Neuronal stem cell (in vitro differentiated cells): ENCODE results near the gene FOXD3.
A peak's percentile ranks its signal among the peaks of the same experiment; 100 is the strongest.

ENCODE experiments used
- DNase-seq: peaks from one replicate; pipeline ENCODE4 v3.0.0-alpha.2; 2013; ENCODE audit warnings: low spot score
- H2AFZ ChIP-seq: one replicate; pipeline ENCODE4 v1.6.1; 2013; ENCODE audit warnings: mild to moderate bottlenecking, low read length, inconsistent platforms
- H2AK5ac ChIP-seq: 2 replicates; pipeline ENCODE4 v1.6.1; 2013; ENCODE audit warnings: low read depth, mild to moderate bottlenecking, inconsistent platforms, low read length, moderate library complexity, mixed read lengths
- H2BK120ac ChIP-seq: 2 replicates; pipeline ENCODE4 v1.6.1; 2013; ENCODE audit warnings: low read depth, mild to moderate bottlenecking, inconsistent platforms, low read length, moderate library complexity, mixed read lengths
- H2BK12ac ChIP-seq: one replicate; pipeline ENCODE4 v1.6.1; 2013; ENCODE audit warnings: low read length, inconsistent platforms
- H2BK15ac ChIP-seq: 2 replicates; pipeline ENCODE4 v1.6.1; 2013; ENCODE audit warnings: mild to moderate bottlenecking, low read length, inconsistent platforms, mixed read lengths
- H2BK5ac ChIP-seq: one replicate; pipeline ENCODE4 v1.6.1; 2013; ENCODE audit warnings: inconsistent platforms, mild to moderate bottlenecking, low read length, moderate library complexity
- H3K14ac ChIP-seq: one replicate; pipeline ENCODE4 v1.6.1; 2013; ENCODE audit warnings: low read length, inconsistent platforms
- H3K18ac ChIP-seq: 2 replicates; pipeline ENCODE4 v1.6.1; 2013; ENCODE audit warnings: low read length, inconsistent platforms
- H3K23ac ChIP-seq: 2 replicates; pipeline ENCODE4 v1.6.1; 2013; ENCODE audit warnings: low read depth, mild to moderate bottlenecking, mixed read lengths, low read length, inconsistent platforms; ENCODE audit not compliant: poor library complexity
- H3K27ac ChIP-seq: replicated peaks from 3 replicates; pipeline ENCODE4 v1.5.1; 2013; ENCODE audit warnings: low read length, inconsistent platforms
- H3K27me3 ChIP-seq, 3 experiments: 2 replicates each; pipeline ENCODE4 v1.6.1; 2013; ENCODE audit warnings: low read length in 3 of 3, mild to moderate bottlenecking in 2 of 3, inconsistent platforms in 1 of 3, low read depth in 1 of 3, mixed read lengths in 1 of 3, moderate library complexity in 1 of 3; ENCODE audit not compliant: control insufficient read depth in 3 of 3, insufficient read depth in 3 of 3
- H3K36me3 ChIP-seq, 2 donors: replicated peaks in 1 of 2; 2 replicates each; pipeline ENCODE4 v1.6.1; 2013; ENCODE audit warnings: low read length in 2 of 2; ENCODE audit not compliant: control insufficient read depth in 2 of 2, insufficient read depth in 2 of 2
- H3K4ac ChIP-seq: 2 replicates; pipeline ENCODE4 v1.6.1; 2013; ENCODE audit warnings: inconsistent platforms, mild to moderate bottlenecking, low read length, moderate library complexity
- H3K4me1 ChIP-seq, 2 donors: 1 replicate in 1 of 2; 2 replicates in 1 of 2; pipeline ENCODE4 v1.6.1; 2013; ENCODE audit warnings: low read length in 2 of 2, low read depth in 1 of 2; ENCODE audit not compliant: control insufficient read depth in 2 of 2, insufficient read depth in 1 of 2
- H3K4me2 ChIP-seq: one replicate; pipeline ENCODE4 v1.6.1; 2013; ENCODE audit warnings: mild to moderate bottlenecking, low read length, inconsistent platforms; ENCODE audit not compliant: insufficient read depth, poor library complexity, severe bottlenecking
- H3K4me3 ChIP-seq, 2 donors: 2 replicates each; pipeline ENCODE4 v1.5.1; 2013; ENCODE audit warnings: low read length in 2 of 2, mild to moderate bottlenecking in 2 of 2, inconsistent platforms in 1 of 2, moderate library complexity in 1 of 2
- H3K79me1 ChIP-seq: one replicate; pipeline ENCODE4 v1.6.1; 2013; ENCODE audit warnings: low read depth, mild to moderate bottlenecking, inconsistent platforms, low read length, moderate library complexity
- H3K9ac ChIP-seq: one replicate; pipeline ENCODE4 v1.6.1; 2013; ENCODE audit warnings: mild to moderate bottlenecking, low read depth, low read length, inconsistent platforms; ENCODE audit not compliant: poor library complexity
- H3K9me3 ChIP-seq, 2 donors: replicated peaks in 1 of 2; 2 replicates each; pipeline versions ENCODE3 to v1.6.1; 2013; ENCODE audit warnings: low read length in 2 of 2, mild to moderate bottlenecking in 2 of 2, inconsistent platforms in 1 of 2, low read depth in 1 of 2, mixed read lengths in 1 of 2, moderate library complexity in 1 of 2; ENCODE audit not compliant: control insufficient read depth in 2 of 2, insufficient read depth in 1 of 2
- H4K8ac ChIP-seq: one replicate; pipeline ENCODE4 v1.6.1; 2013; ENCODE audit warnings: low read depth, mild to moderate bottlenecking, inconsistent platforms, low read length, moderate library complexity
- H4K91ac ChIP-seq: one replicate; pipeline ENCODE4 v1.6.1; 2013; ENCODE audit warnings: low read length, low read depth, mild to moderate bottlenecking, inconsistent platforms; ENCODE audit not compliant: poor library complexity
- WGBS, 2 donors: extraction: QIAGEN DNeasy Blood & Tissue Kit; methylation state at CpG; one replicate each; pipeline ENCODE4 v1.1.7; 2013; ENCODE audit warnings: missing lambda C conversion rate in 2 of 2, mixed read lengths in 1 of 2; ENCODE audit not compliant: insufficient read length in 2 of 2, insufficient replicate concordance in 1 of 2; ENCODE audit errors: extremely low coverage in 2 of 2; 5-methylcytosine and 5-hydroxymethylcytosine counted together

FOXD3 gene

DNA sequence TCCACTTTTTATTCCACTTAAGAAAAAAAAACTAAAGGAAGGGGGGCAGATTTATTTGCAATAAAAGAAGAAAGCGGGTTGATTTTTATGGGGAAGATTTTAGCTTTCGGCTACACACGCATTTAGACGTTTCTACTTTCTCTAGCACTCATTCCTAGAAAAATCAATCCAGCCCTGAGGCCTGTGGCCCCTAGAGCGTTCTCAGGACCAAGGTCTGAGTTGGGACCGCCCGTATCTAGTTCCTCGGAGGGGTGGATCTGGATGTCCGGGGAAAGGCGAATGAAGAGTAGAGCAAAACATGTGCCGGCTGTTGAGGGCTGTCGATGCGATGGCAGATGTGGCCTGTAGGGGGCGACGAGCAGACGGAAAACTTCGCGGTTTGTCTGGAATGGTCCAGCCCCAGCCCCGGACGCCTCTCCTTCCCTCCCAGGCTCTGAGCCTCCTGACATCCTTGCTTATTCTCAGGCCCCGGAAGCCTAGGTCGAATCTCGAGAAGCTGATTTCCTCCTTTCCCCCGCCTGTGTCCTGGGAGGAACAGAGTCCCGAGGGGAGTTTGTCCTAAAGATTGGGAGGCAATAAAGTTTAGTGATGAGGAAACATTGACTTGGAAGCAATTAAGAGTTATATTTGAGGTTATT is 5.2 kb downstream of the FOXD3 start:
- Histone ChIP-seq H2BK15ac (no peak overlapping the region), H3K23ac (no peak overlapping the region), H3K36me3 (no peaks in the 10 kb centered on the region), H3K18ac (no peak overlapping the region), H4K91ac (no peak overlapping the region), H3K9ac (no peak overlapping the region), H3K4me1 (peaks cover 0 to 7% of the 10 kb centered on the region in 2 donors), H3K4ac (no peak overlapping the region), H3K27me3 (peaks cover 53 to 100% (median 83%) of the 10 kb centered on the region in 3 experiments), H2BK120ac (no peak overlapping the region), H3K9me3 (peaks cover 0 to 2% of the 10 kb centered on the region in 2 donors), H3K14ac (no peak overlapping the region), H2AK5ac (no peak overlapping the region), H4K8ac (no peak overlapping the region), H3K27ac (no peak overlapping the region), H2BK12ac (no peak overlapping the region), H3K79me1 (no peaks in the 10 kb centered on the region), H2AFZ (peak overlapping the region; percentile 49), H2BK5ac (no peak overlapping the region), H3K4me2 (no peak overlapping the region), H3K4me3 (no peak overlapping the region)
- WGBS, 2 donors, result no CpG with 5 or more reads among the region's 25 CpGs
- DNase-seq, result peak; percentile 82

DNA sequence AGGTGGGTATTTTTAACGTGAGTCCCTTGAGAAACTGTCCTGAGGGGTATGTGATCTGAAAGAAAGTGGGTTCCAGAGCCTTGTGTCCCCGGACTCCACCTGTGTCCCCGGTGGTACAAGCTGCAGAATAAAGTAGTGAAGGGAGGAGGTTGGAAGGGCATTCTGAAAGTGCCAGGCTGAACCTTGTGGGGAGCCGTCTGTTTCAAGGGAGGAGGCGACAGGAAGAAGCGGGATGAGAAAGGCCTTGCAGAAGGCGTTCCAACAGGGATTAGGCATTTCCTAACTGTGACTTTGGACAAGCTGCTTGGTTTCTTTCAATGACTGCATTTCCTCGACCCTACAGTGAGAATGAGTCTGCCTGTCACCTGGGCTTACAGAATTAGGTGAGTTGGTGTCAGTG is 5.8 kb downstream of the FOXD3 start:
- Histone ChIP-seq H3K18ac (no peak overlapping the region), H3K4ac (no peak overlapping the region), H2BK120ac (no peak overlapping the region), H3K27ac (no peak overlapping the region), H3K9ac (no peak overlapping the region), H3K79me1 (no peaks in the 10 kb centered on the region), H2AFZ (no peak overlapping the region), H3K36me3 (no peaks in the 10 kb centered on the region), H3K9me3 (peaks cover 0 to 2% of the 10 kb centered on the region in 2 donors), H3K23ac (no peak overlapping the region), H3K27me3 (peaks cover 47 to 100% (median 77%) of the 10 kb centered on the region in 3 experiments), H3K4me2 (no peak overlapping the region), H2AK5ac (no peak overlapping the region), H4K91ac (no peak overlapping the region), H3K14ac (no peak overlapping the region), H4K8ac (no peak overlapping the region), H2BK15ac (no peak overlapping the region), H3K4me1 (peaks cover 0 to 7% of the 10 kb centered on the region in 2 donors), H2BK5ac (no peak overlapping the region), H3K4me3 (no peak overlapping the region), H2BK12ac (no peak overlapping the region)
- no CpG with 5 or more reads among the region's 8 CpGs for WGBS, 2 donors
- no peak for DNase-seq

DNA sequence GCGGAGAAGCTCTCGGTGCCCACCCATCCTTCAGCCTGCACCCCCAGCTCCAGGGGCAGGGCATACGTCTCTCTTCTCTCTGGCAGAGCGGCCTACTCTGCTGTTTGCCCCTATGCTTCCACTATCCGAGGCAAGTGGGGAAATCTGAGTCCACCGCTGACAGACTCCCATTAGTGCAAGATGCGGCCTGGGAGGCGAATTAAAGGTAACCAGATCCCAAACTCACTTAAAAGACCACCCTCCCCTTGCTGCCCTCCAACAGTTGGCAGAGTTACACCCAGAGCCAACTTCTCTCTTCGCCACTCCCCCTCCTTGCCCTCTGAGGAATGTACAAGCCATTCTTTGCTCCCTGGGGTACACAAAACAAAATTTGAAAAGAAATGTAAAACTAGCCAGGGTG is 6.4 kb downstream of the FOXD3 start:
- peaks cover 41 to 99% (median 72%) of the 10 kb centered on the region in 3 experiments for H3K27me3 ChIP-seq
- no peak overlapping the region for H3K4me3 ChIP-seq

DNA sequence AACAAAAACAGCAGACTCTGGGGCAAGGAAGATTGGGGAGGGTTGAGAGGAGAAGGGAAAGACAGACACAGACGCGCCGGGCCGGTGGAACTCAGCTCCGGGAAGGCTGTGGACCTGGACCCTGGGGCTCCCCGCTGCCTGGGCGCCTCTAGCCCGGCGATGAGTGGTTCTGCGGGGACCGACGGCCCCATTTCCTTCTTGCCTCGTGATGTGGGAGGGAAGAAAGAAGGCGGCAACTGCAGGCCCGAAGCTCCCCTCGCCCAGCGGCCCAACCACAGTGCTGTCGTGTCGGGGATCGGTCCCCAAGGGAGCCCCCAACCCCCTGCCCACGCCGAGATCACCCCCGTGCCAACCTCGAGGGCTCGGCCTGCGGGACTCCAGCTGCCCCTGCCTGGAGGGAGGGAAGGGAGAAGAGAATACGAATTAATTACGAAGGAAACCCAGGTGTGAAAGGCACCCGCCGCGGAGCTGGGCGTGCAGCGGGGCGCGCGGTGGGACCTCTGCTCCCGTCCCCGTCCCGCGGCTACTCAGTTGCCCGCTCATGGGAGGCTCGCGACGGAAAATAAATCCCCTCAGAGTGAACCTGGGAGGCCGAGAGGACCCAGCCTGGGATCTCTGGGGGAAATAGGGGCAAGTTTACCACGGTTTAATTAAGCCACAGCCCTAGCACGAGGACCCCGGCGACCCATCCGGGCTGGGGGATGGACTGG is 7.4 kb downstream of the FOXD3 start:
- peak overlapping the region; percentile 61 for H3K18ac ChIP-seq
- H4K91ac ChIP-seq, result no peak overlapping the region
- H3K4me1 ChIP-seq, result peaks cover 0 to 7% of the 10 kb centered on the region in 2 donors
- no peak overlapping the region for H3K4me3 ChIP-seq
- H3K27me3 ChIP-seq, result peaks cover 34 to 91% (median 63%) of the 10 kb centered on the region in 3 experiments
- peak overlapping the region; percentile 88 for H2AFZ ChIP-seq
- no peak overlapping the region for H3K4ac ChIP-seq
- no peak overlapping the region for H2BK12ac ChIP-seq
- no peak overlapping the region for H4K8ac ChIP-seq
- peak overlapping the region; percentile 45 for H2BK5ac ChIP-seq
- H3K36me3 ChIP-seq, result no peaks in the 10 kb centered on the region
- no peak overlapping the region for H3K27ac ChIP-seq
- peak overlapping the region; percentile 69 for H2BK15ac ChIP-seq
- H3K9ac ChIP-seq, result peak overlapping the region; percentile 39
- no peak overlapping the region for H2BK120ac ChIP-seq
- peak overlapping the region; percentile 52 for H3K4me2 ChIP-seq
- H3K14ac ChIP-seq, result peak overlapping the region; percentile 86
- WGBS, 2 donors, result no CpG with 5 or more reads among the region's 50 CpGs
- peak overlapping the region; percentile 69 for H3K23ac ChIP-seq
- H3K9me3 ChIP-seq, result peaks cover 0 to 2% of the 10 kb centered on the region in 2 donors
- no peak overlapping the region for H2AK5ac ChIP-seq
- H3K79me1 ChIP-seq, result no peaks in the 10 kb centered on the region
- no peak for DNase-seq

More for the DNA sequence above, 6.4 kb downstream of the FOXD3 start:
- Histone ChIP-seq H2AK5ac (no peak overlapping the region), H2AFZ (no peak overlapping the region), H3K27ac (no peak overlapping the region), H3K36me3 (no peaks in the 10 kb centered on the region), H4K8ac (no peak overlapping the region), H3K4me2 (no peak overlapping the region), H3K14ac (no peak overlapping the region), H4K91ac (no peak overlapping the region), H3K79me1 (no peaks in the 10 kb centered on the region), H3K4ac (no peak overlapping the region), H3K9ac (no peak overlapping the region), H3K4me1 (peaks cover 0 to 7% of the 10 kb centered on the region in 2 donors), H2BK12ac (no peak overlapping the region), H3K23ac (no peak overlapping the region), H3K9me3 (peaks cover 0 to 2% of the 10 kb centered on the region in 2 donors), H3K18ac (no peak overlapping the region), H2BK5ac (no peak overlapping the region), H2BK15ac (no peak overlapping the region), H2BK120ac (no peak overlapping the region)
- WGBS, 2 donors, result no CpG with 5 or more reads among the region's 9 CpGs
- no peak for DNase-seq
